Right ventricle myocardium superior (tissue), 1 donor: ENCODE data around the gene SLC10A4. TPM values are rescaled to one million over a fixed set of nuclear protein-coding genes. Genes with fewer than 3 reads are reported as not detected.
"Not testable (repeated sequence)": the region's sequence is repeated elsewhere in the genome, so short reads cannot be mapped to it uniquely, and the experiment has no call there.

Experiments
- ATAC-seq: fragments of 200-7000 bp; cut with Tn5 transposase; one replicate; pipeline ENCODE4 v1.9.1; 2020; ENCODE audit warnings: mild to moderate bottlenecking; ENCODE audit not compliant: poor library complexity
- DNase-seq: peaks from one replicate; pipeline ENCODE4 v3.0.0-alpha.2; 2020
- intact Hi-C: fragments of 100-400 bp; cut with DNase I; formaldehyde crosslinking; loops from one replicate; pipeline ENCODE4 v1.11.2; 2022
- long read RNA-seq: library from polyadenylated mRNA; unstranded; transcript quantifications from one replicate; pipeline ENCODE4 v2.0.0, GENCODE V29; 2021
- total RNA-seq: library from RNA; stranded (reverse); fragmentation: NEBNext Ultra II Directional; extraction: Animal tissue kit (Norgen Biotek cat#: 25700); gene quantifications from one replicate; pipeline ENCODE4 v1.2.1, GENCODE V29; 2021
- donor health status: DM: no; HTN: yes; CAD: no; lungs with severe emphysema.

Gene SLC10A4, protein sequence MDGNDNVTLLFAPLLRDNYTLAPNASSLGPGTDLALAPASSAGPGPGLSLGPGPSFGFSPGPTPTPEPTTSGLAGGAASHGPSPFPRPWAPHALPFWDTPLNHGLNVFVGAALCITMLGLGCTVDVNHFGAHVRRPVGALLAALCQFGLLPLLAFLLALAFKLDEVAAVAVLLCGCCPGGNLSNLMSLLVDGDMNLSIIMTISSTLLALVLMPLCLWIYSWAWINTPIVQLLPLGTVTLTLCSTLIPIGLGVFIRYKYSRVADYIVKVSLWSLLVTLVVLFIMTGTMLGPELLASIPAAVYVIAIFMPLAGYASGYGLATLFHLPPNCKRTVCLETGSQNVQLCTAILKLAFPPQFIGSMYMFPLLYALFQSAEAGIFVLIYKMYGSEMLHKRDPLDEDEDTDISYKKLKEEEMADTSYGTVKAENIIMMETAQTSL
- not detected for total RNA-seq
- long read RNA-seq, partial matches to known transcripts, result 0 of 1 reads
- long read RNA-seq, other reads (novel, unspliced or antisense), result 0 of 1 reads

DNA sequence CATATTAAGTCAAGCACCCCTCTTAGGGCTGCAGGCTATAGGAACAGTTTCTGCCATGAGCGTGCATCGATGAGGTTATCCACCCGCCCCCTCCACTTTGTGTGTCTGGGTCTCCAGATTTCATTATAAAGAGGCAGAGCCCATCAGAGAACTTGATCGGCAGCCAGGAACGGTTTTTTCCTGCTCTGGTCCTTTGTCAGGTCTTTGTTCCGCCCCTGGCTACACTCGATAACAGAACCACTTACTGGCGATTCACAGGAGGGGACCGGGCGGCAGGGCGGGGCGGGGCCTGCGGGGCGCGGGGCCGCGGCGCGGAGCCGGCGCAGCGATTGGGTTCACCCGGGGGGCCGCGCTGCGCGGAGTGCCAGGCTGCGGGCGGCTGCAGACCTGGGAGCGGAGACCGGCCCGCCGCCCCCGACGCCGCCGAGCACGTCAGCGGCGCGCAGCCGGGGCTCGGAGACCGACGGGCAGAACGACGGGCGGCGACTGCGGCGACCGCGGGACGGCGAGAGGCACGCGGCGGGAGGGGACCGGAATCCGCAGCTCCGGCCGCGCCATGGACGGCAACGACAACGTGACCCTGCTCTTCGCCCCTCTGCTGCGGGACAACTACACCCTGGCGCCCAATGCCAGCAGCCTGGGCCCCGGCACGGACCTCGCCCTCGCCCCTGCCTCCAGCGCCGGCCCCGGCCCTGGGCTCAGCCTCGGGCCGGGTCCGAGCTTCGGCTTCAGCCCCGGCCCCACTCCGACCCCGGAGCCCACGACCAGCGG is at the start of gene SLC10A4:
Gene SLC10A4, plus strand, starts transcription at position 338 of the 771 bp plus-strand sequence. Its CDS starts 219 bp downstream, at position 557.
- no peak for ATAC-seq

DNA sequence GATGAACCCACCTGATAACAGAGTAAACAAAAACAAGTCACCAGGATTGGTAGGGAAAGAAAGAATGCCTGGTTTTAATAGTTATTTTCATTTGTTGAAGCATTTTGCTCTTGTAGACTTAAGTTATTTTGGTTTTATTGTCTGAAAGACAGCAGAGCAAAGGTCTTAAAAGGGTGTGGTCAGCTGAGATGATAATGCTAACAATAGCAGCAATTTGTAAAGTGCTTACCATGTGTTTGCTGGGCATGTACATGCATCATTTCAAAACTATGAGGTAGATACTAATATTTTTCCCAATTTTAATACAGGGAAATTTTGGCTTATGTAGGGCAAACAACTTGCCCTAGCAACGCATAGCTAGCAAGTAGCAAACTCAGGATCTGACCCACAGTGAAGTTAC is 46.8 kb upstream of the SLC10A4 start:
- DNase-seq, result no peak
- no peak for ATAC-seq
- intact Hi-C loops, result no loop called here

More for the DNA sequence above, at the start of gene SLC10A4:
- intact Hi-C loops, result no loop called here
- DNase-seq, result no peak

DNA sequence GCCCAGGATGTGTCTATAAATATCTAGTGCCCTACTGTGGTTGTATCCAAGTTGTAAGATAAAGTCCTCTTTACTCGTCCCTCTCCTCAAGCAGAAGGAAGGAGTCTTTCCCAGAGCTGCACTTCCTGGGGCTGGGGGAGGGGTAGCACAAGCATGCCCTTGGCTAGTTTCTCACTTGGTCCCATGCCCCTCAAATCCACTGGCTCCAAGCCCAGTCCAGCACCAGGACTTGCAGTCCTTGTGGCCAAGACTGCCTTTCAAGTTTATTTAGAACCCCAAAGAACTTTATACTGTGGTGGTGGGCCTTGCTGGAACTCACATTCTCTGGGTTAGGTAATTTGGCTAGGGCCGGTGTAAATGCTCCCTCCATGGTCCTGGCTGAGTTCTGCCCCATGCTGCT is 43.2 kb upstream of the SLC10A4 start:
- no peak for DNase-seq
- ATAC-seq, result no peak
- intact Hi-C loops, result loop anchor here (10.0 kb wide), 1 partner anchor 525 kb away; no protein-coding TSS in a partner anchor

DNA sequence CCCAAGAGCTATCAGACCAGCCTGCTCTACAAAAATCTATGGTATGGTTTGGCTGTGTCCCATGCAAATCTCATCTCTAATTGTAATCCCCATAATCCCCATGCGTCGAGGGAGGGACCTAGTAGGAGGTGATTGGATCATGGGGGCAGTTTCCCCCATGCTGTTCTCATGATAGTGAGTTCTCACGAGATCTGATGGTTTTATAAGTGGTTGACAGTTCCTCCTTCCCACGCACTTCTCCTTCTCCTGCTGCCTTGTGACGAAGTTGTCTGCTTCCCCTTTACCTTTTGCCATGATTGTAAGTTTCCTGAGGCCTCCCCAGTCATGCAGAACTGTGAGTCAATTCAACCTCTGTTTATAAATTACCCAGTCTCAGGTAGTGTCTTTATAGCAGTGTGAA is 42.2 kb upstream of the SLC10A4 start:
- DNase-seq, ATAC-seq: not testable (repeated sequence)
- intact Hi-C loops, result loop anchor here (10.0 kb wide), 1 partner anchor 524 kb away; no protein-coding TSS in a partner anchor

DNA sequence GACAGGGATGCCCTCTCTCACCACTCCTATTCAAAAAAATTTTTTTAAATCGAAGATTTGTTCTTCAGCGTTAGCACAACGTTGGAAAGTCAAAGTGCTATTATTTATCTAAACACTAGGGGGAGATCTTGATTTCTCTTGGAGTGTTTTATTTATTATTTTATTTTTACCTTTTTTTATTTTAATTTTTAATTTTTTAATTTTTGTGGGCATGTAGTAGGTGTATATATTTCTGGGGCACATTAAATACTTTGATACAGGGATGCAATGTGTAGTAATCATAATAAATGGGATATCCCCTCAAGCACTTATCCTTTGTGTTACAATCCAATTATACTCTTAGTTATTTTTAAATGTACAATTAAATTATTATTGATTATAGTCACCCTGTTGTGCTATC is 37.4 kb upstream of the SLC10A4 start:
- DNase-seq (no peak), ATAC-seq (no peak)
- intact Hi-C loops, result loop anchor here (10.0 kb wide), 1 partner anchor 519 kb away; no protein-coding TSS in a partner anchor

DNA sequence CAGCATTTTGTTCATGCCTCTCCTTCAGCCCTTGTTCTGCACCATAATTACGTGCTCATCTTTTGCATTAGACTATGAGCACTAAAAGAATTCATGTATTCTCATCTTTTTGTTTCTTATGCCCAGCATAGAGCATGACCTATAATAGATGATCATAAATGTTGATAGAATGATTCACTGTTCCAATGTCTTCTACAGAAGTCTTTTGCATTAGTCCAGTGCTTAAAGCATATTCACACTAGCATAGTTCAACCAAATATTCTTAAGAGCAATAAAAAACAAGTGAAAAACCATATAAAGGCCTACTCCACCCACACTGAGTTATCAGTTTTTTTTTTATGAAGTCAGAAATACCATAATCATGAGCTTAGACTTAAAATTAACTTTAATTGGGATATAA is 36.5 kb upstream of the SLC10A4 start:
- DNase-seq (no peak), ATAC-seq (no peak)
- intact Hi-C loops, result loop anchor here (10.0 kb wide), 1 partner anchor 518 kb away; no protein-coding TSS in a partner anchor

DNA sequence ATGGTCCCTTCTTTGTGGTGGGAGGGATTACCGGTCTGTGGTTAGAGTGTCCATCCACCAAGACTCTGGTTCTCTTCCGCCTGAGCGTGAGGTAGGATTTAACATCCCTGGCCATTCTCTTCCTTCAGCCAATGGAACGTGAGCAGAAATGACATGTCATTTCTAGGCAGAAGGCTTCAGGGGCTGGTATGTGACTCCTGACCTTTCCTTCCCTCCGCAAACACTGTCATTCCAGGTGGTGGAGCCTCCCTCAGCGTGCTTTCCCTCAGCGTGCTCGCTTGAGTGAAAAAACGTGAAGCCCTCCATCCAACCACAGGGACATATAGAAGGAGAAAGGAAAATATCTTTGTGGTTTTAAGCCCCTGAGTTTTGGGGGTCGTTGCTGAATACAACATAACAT is 34.0 kb upstream of the SLC10A4 start:
- intact Hi-C loops, result loop anchor here (10.0 kb wide), 1 partner anchor 516 kb away; no protein-coding TSS in a partner anchor
- DNase-seq (no peak), ATAC-seq (no peak)

DNA sequence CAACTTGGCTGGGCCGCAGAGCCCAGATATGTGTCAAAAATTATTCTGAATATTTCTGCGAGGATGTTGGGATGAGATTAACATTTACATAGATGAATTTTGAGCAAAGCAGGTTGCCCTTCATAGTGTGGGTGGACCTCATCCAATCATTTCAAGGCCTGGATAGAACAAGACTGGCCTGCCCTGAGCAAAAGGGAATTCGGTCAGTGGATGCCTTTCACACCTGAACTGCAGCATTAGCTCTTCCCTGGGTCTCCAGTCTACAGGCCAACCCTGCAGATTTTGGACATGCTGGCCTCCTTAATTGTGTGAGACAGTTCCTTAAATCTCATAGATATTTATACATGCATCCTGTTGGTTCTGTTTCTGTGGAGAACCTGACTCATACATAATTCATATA is 32.4 kb upstream of the SLC10A4 start:
- DNase-seq (no peak), ATAC-seq (no peak)
- intact Hi-C loops, result no loop called here

DNA sequence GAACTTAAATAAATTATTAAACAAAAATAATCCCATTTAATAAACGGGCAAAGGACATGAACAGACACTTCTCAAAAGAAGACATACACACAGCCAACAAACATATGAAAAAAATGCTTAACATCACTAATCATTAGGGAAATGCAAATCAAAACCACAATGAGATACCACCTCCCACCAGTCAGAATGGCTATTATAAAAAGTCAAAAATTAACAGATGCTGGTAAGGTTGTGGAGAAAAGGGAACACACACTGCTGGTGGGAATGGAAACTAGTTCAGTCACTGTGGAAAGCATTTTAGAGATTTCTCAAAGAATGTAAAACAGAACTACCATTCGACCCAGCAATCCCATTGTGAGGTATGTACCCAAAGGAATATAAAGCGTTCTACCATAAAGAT is 31.5 kb upstream of the SLC10A4 start:
- DNase-seq, intact Hi-C loops, ATAC-seq: not testable (repeated sequence)

DNA sequence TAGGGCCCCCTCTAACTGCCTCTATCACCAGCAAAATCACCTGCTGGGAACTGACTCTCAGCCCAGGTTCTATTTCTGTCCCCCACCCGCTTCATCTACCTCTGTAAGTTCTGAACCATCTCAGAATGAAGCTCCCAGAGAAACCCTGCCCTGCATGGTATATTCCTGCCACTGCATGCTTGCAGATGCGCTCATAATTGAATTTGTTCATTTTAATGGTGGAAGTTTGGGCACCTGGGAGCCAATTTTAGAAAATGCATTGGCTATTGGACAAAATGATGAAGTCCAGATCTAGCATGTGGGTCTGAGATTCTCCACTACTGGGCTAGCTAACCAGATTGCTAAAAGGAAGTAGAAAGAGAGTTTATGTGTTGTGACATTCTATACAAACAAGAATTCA is 28.6 kb upstream of the SLC10A4 start:
- ATAC-seq (no peak), DNase-seq (no peak)
- intact Hi-C loops, result no loop called here

DNA sequence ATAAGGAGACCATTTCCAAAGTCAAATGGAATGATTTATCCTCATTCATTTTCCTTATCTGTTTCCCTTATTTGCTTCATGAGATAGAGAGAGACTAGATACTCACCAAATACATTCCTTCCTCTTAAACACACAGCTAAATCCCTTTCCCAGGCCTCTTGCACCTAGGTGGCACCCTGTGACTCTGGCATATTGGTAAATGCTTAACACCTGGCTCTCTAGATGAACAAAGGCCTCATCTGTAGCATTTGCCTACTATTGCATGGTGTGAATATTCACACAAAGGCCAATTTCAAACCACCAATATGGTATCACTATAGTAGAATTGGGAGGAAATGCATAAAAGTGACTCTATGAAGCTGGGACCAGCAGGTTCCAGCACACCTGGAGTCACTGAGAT is 22.1 kb upstream of the SLC10A4 start:
- DNase-seq (no peak), ATAC-seq (no peak)
- intact Hi-C loops, result no loop called here

DNA sequence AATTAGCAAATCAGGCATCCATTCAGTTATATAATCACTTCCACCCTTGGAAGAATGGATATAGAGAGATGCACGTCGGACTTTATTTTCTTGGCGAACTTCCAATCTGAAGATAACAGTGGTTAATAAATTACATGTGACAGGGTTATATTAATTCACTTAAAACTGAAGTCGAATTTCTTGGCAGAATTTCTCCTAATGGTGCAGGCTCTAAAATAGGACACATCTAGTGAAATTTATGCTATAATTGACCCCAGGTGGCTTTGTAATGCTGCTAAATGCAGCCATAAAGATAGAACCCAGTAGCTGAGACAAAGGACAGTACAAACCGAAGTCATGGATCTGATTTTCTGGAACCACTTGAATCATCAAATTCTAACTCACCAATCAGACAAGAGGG is 20.8 kb upstream of the SLC10A4 start:
- DNase-seq (no peak), ATAC-seq (no peak)
- intact Hi-C loops, result no loop called here

DNA sequence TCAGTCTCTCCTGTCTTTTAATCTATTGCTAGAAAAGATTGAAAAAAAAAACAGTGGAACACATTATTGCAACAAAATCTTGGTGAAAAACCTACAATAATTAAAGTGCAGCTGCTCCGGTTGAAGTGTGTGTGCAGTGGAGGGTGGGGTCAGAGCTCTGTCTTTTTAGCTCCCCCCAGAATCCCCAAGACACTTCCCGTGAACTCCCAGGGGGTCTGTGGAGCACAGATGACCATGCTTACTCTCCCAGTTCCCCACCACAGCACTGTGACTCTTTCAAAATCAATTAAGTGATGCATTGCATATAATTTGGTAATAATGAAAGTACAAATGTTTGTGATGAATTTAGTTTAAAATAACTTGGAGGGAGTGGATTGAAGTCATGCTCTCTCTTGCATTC is 15.7 kb upstream of the SLC10A4 start:
- intact Hi-C loops, result no loop called here
- DNase-seq (no peak), ATAC-seq (no peak)

DNA sequence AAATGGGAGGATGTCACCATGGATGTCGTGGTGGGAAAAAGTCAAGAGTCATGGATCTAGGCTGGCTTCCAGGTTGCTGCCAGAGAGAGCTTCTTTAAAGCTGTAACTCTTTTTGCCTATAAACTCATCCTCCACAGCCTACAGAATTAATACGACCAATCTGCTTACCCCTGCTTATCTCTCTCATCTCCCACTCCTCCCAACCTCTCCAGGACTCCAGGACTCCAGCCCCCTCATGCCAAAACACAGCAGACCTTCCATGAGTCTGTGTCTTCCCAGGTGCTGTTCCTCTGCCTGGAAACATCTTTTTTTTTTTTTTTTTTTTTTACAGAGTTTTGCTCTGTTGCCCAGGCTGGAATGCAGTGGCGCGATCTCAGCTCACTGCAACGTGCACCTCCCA is 15.3 kb upstream of the SLC10A4 start:
- no peak for DNase-seq
- no peak for ATAC-seq
- intact Hi-C loops, result no loop called here

DNA sequence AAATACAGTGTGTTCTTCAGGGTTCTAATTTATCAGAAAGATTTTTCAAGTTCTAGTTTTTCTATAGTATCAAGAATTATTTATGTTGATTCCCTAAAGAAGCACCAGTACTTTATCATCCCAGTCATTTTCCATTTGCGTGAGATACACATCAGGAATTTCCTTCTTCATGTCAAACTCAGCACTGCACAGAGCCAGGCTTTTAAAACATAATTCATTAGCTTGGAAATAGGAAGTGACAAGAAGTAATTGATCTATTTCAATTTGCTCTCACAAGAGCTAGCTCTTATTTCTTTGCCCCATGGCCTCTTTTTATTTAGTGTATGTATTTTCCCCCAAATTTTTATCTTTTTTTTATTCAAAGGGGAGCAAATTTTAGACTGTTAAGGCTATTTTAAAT is 13.0 kb upstream of the SLC10A4 start:
- no peak for DNase-seq
- intact Hi-C loops, result no loop called here

DNA sequence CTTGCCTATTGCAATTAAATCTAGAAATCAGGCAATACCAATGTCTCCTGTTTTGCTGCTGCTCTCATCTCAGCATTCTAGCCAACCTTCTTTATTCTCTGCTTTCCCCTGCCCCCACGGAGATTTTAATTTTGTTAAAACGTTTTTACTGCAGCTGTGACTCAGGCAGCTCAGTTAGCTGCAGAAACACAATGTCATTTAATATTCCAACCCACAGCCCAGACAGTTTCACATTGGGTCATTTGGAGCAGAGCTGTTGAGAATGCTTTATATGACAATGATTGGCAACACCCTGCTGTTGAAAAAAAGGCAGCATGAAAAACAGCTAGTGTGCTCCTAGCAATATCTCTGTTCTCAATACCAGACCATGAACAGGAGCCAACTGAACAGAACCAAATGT is 12.6 kb upstream of the SLC10A4 start:
- ATAC-seq (no peak), DNase-seq (no peak)
- intact Hi-C loops, result no loop called here

More for the DNA sequence above, 13.0 kb upstream of the SLC10A4 start:
- ATAC-seq, result no peak

DNA sequence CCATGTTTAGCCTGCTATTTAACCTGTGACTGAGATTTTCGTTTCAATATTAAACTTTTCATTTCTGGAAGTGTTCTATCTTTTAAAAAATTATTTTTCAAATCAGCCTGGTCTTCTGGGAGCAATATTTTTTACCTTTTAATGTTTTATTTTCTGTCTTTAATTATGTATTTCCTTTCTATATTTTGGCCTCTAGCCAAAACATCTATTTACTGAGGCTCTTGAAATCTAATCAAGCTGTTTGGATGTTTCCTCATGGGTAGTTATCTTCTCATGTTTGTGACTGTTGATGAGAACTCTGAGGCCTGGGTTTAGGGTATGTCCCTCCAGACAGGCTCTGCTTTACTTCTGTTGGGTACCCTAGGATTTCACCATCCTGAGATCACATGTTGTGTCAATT is 10.3 kb upstream of the SLC10A4 start:
- no peak for ATAC-seq
- no peak for DNase-seq
- intact Hi-C loops, result no loop called here

DNA sequence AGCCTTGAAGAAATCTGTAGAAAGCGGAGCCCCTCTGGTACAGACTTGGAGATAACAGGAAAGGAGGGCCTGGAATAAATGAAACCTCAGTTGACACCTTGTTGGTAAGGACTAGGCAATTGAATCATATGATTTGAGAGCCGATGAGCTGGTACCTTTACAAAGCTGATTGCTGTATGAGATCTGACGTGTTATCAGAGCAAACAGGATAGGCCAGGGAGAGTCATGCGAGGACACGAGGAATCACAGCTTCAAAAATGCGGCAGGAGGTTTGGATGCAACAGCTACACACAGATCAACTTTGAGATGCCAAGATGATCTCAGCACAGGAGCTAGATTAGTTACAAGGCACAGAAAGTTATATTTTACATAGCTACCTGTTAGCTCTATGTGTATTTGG is 7.4 kb upstream of the SLC10A4 start:
- ATAC-seq, result no peak
- intact Hi-C loops, result no loop called here
- DNase-seq, result no peak

DNA sequence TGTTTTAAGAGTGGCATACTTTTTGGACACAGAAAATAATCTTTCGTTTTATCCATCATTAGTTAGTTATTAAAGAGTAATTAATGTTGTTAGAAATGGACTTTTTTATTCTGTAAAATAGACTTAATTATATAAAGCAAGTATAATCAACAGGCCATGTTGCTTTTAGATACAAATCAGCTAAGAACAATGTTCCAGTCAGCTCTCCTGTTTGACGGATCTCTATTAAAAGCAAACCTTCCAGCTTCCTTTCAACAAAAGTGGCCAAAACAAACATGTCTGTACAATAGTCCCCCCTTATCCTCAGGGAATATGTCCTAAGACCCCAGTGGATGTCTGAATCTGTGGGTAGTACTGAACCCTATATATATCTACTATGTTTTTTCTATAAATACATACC is 4.9 kb upstream of the SLC10A4 start:
- ATAC-seq (no peak), DNase-seq (no peak)
- intact Hi-C loops, result no loop called here

DNA sequence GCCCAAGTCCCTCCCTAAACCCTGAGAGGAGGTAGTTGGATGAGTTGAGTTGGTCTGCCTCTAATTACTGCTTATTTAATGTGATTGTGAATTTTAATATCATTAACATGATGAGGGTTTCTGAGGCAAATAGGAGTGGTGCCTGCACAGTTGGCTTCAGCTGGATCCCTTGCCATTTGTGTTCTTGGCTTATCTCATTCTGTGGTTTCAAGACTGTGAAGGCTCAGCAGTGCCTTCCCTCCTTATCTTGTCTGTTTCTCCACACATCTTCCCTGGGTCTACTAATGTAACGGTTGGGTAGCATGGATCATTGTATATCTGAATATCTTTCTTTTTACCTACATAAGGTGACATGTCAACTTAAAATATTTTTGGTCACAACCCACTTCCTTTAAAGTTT is 1.6 kb upstream of the SLC10A4 start:
- intact Hi-C loops, result no loop called here
- DNase-seq (no peak), ATAC-seq (no peak)
